ENCODE data around the gene PKDCC. TPM values are rescaled to one million over a fixed set of nuclear protein-coding genes. Genes with fewer than 3 reads are reported as not detected.

Gene PKDCC
- total and polyA plus RNA-seq, 2 of the 13 experiments (the other 11 are each of a cell fraction or from before 2014, with no cell fraction given), result 52.6 to 58.8 TPM

GRCh38 chr2:42102024-42102590, 54.3 kb downstream of the PKDCC start (continued):
- peak; percentile 52; the same call in 1 of the 2 replicates for TF ChIP-seq THAP9 (CRISPR knock-in tag; IDR thresholded peaks at IDR 0.05; ENCODE audit: borderline replicate concordance)
- TF ChIP-seq POGZ (CRISPR knock-in tag; IDR thresholded peaks at IDR 0.05), result peak; percentile 73
- TF ChIP-seq, protein P1, sequence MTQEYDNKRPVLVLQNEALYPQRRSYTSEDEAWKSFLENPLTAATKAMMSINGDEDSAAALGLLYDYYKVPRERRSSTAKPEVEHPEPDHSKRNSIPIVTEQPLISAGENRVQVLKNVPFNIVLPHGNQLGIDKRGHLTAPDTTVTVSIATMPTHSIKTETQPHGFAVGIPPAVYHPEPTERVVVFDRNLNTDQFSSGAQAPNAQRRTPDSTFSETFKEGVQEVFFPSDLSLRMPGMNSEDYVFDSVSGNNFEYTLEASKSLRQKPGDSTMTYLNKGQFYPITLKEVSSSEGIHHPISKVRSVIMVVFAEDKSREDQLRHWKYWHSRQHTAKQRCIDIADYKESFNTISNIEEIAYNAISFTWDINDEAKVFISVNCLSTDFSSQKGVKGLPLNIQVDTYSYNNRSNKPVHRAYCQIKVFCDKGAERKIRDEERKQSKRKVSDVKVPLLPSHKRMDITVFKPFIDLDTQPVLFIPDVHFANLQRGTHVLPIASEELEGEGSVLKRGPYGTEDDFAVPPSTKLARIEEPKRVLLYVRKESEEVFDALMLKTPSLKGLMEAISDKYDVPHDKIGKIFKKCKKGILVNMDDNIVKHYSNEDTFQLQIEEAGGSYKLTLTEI (CRISPR knock-in tag; conservative IDR thresholded peaks at IDR 0.05), result no peak
- no peak for TF ChIP-seq ZNF383 (CRISPR knock-in tag; IDR thresholded peaks at IDR 0.05; ENCODE audit: borderline replicate concordance)
- TF ChIP-seq MXD3 (CRISPR knock-in tag; IDR thresholded peaks at IDR 0.05), result 0 out of 2 replicates have a peak, but pooled peaks have one; percentile 14
- peak; percentile 65; the same call in 1 of the 2 replicates for TF ChIP-seq MEIS2 (CRISPR knock-in tag; IDR thresholded peaks at IDR 0.05)
- TF ChIP-seq FOXA1 (IDR thresholded peaks at IDR 0.05), result no peak
- TF ChIP-seq FOXA1 (CRISPR knock-in tag; IDR thresholded peaks at IDR 0.05), result peak; percentile 68; the same call in 1 of the 2 replicates
- no peak for TF ChIP-seq TBP (CRISPR knock-in tag; IDR thresholded peaks at IDR 0.05)
- peak; percentile 99 for TF ChIP-seq MED1 (CRISPR knock-in tag; IDR thresholded peaks at IDR 0.05)
- TF ChIP-seq ZNF367 (CRISPR knock-in tag; IDR thresholded peaks at IDR 0.05; ENCODE audit: borderline replicate concordance), result no peak
- TF ChIP-seq, protein P2, sequence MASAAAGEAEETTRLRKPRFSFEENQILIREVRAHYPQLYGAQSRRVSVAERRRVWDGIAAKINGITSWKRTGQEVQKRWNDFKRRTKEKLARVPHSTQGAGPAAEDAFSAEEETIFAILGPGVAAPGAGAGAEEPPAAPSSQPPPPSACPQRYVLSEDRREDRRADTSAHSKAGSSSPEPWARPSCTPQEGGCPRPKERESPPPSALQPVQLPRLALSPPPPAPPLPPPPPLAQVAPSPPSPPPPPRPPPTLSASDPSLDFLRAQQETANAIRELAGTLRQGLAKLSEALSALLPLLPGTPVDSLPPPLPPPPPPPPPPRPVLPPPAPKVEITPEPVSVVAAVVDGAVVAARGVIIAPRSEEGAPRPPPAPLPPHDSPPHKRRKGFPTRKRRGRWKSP (CRISPR knock-in tag; IDR thresholded peaks at IDR 0.05), result 0 out of 2 replicates have a peak, but pooled peaks have one; percentile 39
- no peak for TF ChIP-seq ARNT (IDR thresholded peaks at IDR 0.05)
- TF ChIP-seq ZNF451 (CRISPR knock-in tag; IDR thresholded peaks at IDR 0.05), result no peak
- TF ChIP-seq ZNF746 (CRISPR knock-in tag; IDR thresholded peaks at IDR 0.05), result no peak
- no peak for TF ChIP-seq ZNF792 (CRISPR knock-in tag; IDR thresholded peaks at IDR 0.05)
- TF ChIP-seq ASH2L (IDR thresholded peaks at IDR 0.05; ENCODE audit: insufficient read length, low read depth, low read length), result peak; percentile 53
- 0 out of 2 replicates have a peak, but pooled peaks have one; percentile 29 for TF ChIP-seq DRAP1 (CRISPR knock-in tag; IDR thresholded peaks at IDR 0.05)
- no peak for TF ChIP-seq NFKBIZ (CRISPR knock-in tag; IDR thresholded peaks at IDR 0.05)
- TF ChIP-seq ZNF224 (CRISPR knock-in tag; IDR thresholded peaks at IDR 0.05), result no peak
- TF ChIP-seq FOXO4 (CRISPR knock-in tag; conservative IDR thresholded peaks at IDR 0.05), result no peak
- TF ChIP-seq RXRB (CRISPR knock-in tag; IDR thresholded peaks at IDR 0.05; ENCODE audit: borderline replicate concordance), result peak; percentile 87
- TF ChIP-seq, protein P3, sequence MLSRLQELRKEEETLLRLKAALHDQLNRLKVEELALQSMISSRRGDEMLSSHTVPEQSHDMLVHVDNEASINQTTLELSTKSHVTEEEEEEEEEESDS (CRISPR knock-in tag; IDR thresholded peaks at IDR 0.05; ENCODE audit: borderline replicate concordance), result no peak
- TF ChIP-seq SPEN (CRISPR knock-in tag; IDR thresholded peaks at IDR 0.05; ENCODE audit: low read depth), result peak; percentile 72

Data from HepG2 (cell line).